Muscle layer of duodenum (tissue), 2 donors: ENCODE results near the gene PCDHGC5.

Experiments
- H3K27ac ChIP-seq: one replicate; pipeline ENCODE4 v1.7.0; 2013; ENCODE audit warnings: mild to moderate bottlenecking, low read length
- H3K27me3 ChIP-seq: one replicate; pipeline ENCODE4 v1.7.0; 2013; ENCODE audit warnings: low read depth, mild to moderate bottlenecking, control low read depth, low read length
- H3K36me3 ChIP-seq, 2 donors: one replicate each; pipeline ENCODE4 v1.7.0; 2013; ENCODE audit warnings: low read length in 2 of 2, control low read depth in 1 of 2, mild to moderate bottlenecking in 1 of 2; ENCODE audit not compliant: insufficient read depth in 2 of 2, control insufficient read depth in 1 of 2
- H3K4me1 ChIP-seq, 2 donors: one replicate each; pipeline ENCODE4 v1.7.0; 2013; ENCODE audit warnings: low read length in 2 of 2, mild to moderate bottlenecking in 2 of 2, control low read depth in 1 of 2, moderate library complexity in 1 of 2; ENCODE audit not compliant: insufficient read depth in 2 of 2, control insufficient read depth in 1 of 2
- H3K4me3 ChIP-seq, 2 donors: one replicate each; pipeline ENCODE4 v1.7.0; 2013; ENCODE audit warnings: low read length in 2 of 2, low read depth in 1 of 2, mild to moderate bottlenecking in 1 of 2
- H3K9me3 ChIP-seq, 2 donors: one replicate each; pipeline ENCODE4 v1.7.0; 2013; ENCODE audit warnings: low read length in 2 of 2, control low read depth in 1 of 2, mild to moderate bottlenecking in 1 of 2; ENCODE audit not compliant: control insufficient read depth in 1 of 2
- donor health status: healthy.

PCDHGC5 gene

DNA sequence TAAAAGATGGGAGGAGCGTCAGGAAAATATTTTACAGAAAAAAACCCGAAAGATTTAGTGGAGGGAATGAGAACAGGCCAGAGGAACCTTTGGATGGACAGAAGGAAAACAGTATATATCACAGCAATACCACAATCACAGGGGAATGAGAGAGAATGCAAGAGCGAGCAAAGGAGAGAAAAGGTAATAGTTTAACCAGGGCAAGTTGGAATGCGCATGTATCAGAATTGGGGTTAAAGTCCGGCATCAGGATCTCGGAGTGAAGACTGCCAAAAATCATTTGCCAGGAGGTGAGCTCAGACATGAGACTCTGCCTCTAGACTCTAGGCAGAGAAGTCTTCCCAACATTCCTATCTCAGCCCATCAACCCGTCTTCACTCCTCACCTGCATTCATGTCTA lies 36.8 kb downstream of the PCDHGC5 start:
- Histone ChIP-seq H3K36me3 (peaks cover 18 to 19% of the 10 kb centered on the region in 2 donors), H3K27ac (peak overlapping the region; percentile 56), H3K4me3 (no peak overlapping the region), H3K4me1 (peaks cover 16 to 21% of the 10 kb centered on the region in 2 donors), H3K9me3 (no peaks in the 10 kb centered on the region), H3K27me3 (no peaks in the 10 kb centered on the region)

DNA sequence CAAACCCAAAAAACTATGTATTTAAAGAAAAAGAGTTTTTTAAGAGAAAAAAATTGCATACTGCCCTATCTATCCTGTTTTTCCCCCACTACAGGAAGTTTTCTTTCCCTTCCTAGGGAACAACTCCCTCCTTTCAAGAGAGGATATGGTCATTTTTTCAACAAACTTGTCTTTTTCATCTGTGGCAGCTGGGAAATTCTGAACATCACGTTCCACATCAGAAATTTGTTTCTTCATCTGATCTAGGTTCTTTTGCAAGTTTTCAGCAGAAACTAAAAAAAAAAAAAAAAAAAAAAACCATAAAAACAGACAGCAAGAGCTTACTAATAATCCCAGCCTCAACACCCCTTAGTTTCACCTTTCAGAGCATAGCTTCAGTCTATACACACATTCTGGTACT lies 38.5 kb downstream of the PCDHGC5 start:
- Histone ChIP-seq H3K36me3 (peaks cover 13 to 19% of the 10 kb centered on the region in 2 donors), H3K4me3 (no peak overlapping the region), H3K27ac (no peak overlapping the region), H3K27me3 (no peaks in the 10 kb centered on the region), H3K4me1 (peaks cover 9% of the 10 kb centered on the region in 2 donors), H3K9me3 (no peaks in the 10 kb centered on the region)

DNA sequence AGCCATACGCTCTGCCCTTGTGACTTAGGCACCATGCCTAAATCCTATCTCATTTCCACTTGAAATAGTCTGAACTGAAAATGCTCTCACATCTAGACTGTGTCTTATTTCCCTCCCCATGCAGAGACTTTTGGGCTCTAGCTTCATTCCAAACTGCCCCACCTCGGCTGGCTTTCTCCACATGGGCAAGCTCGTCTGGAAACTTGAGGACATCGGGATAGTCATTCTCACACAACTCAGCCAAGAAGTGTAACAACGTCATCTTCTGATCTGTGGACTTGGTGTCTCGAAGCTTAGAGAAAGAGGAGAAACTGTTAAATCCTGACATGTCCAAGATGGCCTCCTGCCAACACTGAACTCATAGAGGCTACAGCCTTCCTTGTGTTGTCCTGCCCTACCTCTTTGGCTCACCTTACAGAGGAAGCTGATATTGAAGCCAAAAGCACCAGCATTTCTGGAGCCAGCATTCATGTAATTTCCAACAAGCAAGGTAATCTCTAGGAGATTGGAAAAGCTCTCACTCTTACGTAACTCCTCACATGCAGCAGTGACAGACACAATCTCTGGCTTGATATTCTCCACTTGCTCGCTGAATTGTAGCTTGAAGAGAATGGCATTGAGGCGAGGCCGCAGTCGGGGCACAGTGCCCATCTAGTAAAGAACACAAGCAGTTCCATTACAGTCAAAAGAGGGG lies 39.6 kb downstream of the PCDHGC5 start:
- Histone ChIP-seq H3K4me1 (peaks cover 9% of the 10 kb centered on the region in 2 donors), H3K27ac (peak overlapping the region; percentile 40), H3K4me3 (no peak overlapping the region), H3K27me3 (no peaks in the 10 kb centered on the region), H3K9me3 (no peaks in the 10 kb centered on the region), H3K36me3 (peaks cover 12 to 15% of the 10 kb centered on the region in 2 donors)

DNA sequence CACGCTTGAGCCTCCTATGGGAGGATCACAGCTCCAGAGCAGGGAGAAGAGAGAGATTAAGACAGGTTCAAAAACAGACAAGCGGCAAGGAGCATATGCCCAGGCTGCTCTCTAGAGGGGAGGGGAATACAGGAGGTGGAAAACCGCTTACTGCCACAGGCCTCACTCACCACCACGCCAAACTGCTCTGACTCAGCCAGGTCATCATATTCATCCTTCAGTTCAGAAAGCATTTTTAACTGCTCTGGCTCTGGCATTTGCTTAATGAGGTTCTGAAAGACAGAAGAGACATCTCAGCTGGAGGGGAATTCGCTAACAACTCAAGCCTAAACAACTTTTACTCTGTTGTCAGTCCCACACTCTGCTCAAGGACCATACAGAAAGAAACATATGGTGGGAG lies 40.1 kb downstream of the PCDHGC5 start:
- H3K9me3 ChIP-seq: no peaks in the 10 kb centered on the region
- peak overlapping the region; percentile 40 for H3K27ac ChIP-seq
- peaks cover 14 to 20% of the 10 kb centered on the region in 2 donors for H3K36me3 ChIP-seq
- no peaks in the 10 kb centered on the region for H3K27me3 ChIP-seq
- H3K4me1 ChIP-seq: peaks cover 5 to 9% of the 10 kb centered on the region in 2 donors
- H3K4me3 ChIP-seq: no peak overlapping the region

DNA sequence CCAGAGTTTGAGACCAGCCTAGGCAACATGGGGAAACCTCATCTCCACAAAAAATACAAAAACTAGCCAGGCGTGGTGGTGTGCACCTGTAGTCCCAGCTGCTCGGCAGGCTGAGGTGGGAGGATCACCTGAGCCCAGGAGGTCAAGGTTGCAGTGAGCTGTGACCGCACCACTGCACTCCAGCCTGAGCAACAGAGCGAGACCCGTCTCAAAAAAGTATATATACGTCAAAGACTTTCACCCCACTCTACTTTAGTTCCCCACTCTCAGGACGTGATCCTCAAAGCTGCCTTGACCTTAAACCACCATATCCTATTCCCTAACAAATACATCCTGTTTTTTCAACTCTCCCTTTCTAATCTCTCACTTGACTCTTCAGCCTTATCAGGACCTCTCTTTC lies 41.0 kb downstream of the PCDHGC5 start:
- peaks cover 0 to 8% of the 10 kb centered on the region in 2 donors for H3K4me1 ChIP-seq
- H3K9me3 ChIP-seq: no peaks in the 10 kb centered on the region
- H3K27me3 ChIP-seq: no peaks in the 10 kb centered on the region
- H3K36me3 ChIP-seq: peaks cover 15 to 20% of the 10 kb centered on the region in 2 donors
- no peak overlapping the region for H3K27ac ChIP-seq
- no peak overlapping the region for H3K4me3 ChIP-seq

DNA sequence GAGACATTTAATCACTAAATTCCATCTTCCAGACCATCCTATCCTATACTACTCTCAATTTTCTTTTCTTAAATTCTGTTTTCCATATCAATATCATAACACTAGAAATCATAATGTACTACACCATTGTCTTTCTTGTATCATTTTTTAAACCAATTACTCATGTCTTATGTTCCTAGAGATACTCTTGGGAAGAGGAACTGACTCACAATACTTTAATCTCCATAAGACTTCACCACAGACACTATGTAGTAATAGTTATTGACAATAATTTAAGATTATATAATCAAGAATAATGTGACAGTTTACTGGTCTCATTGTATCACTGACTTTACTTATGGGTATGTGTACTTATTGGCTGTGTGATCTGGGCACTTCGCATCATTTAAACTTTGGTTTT lies 43.8 kb downstream of the PCDHGC5 start:
- H3K4me3 ChIP-seq: no peak overlapping the region
- peaks cover 10 to 20% of the 10 kb centered on the region in 2 donors for H3K36me3 ChIP-seq
- no peaks in the 10 kb centered on the region for H3K27me3 ChIP-seq
- H3K27ac ChIP-seq: no peak overlapping the region
- H3K9me3 ChIP-seq: no peaks in the 10 kb centered on the region
- H3K4me1 ChIP-seq: no peaks in the 10 kb centered on the region

DNA sequence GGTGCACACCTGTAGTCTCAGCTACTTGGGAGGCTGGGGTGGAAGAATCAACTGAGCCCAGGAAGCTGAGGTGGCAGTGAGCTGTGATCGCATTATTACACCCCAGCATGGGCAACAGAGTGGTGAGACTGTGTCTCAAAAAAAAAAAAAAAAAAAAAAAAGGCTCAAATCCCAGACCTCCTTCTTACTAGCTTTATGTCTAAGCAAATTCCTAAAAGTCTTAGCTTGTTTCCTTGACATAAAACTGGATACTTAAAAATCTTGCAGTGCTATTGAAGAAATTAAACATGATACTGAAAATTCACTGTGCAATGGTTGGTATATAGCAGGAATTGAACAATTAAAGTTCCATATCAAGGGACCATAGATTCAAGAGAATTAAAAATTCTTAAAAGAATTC lies 45.0 kb downstream of the PCDHGC5 start:
- Histone ChIP-seq H3K36me3 (peaks cover 4 to 13% of the 10 kb centered on the region in 2 donors), H3K27ac (no peak overlapping the region), H3K9me3 (no peaks in the 10 kb centered on the region), H3K27me3 (no peaks in the 10 kb centered on the region), H3K4me3 (no peak overlapping the region), H3K4me1 (no peaks in the 10 kb centered on the region)

DNA sequence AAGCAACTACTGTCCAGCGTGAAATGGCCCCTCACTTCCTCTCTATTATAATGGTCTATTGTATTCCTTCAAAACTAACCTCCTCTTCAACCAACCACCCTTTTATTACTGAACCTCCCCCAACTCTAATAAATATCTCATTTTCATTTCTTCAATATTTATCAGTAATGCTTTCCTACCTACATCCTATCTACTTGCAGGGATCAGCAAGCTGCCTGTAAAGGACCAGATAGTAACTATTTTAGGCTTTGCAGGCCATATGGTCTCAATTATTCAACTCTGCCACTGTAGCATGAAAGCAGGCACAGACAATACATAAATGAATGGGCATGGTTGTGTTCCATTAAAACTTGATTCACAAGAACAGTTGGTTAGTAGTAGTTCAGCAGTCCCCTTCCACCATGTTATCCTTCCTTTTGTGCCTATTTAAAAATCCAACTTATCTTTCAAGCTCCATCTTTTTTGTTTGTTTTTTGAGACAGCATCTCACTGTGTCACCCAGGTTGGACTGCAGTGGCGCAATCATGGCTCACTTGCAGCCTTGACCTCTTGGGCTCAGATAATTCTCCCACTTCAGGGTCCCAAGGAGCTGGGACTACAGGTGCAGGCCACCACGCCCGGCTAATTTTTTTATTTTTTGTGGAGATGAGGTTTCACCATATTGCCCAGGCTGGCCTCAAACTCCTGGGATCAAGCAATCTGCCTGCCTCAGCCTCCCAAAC lies 45.8 kb downstream of the PCDHGC5 start:
- Histone ChIP-seq H3K4me3 (no peak overlapping the region), H3K27ac (no peak overlapping the region), H3K27me3 (no peaks in the 10 kb centered on the region), H3K4me1 (no peaks in the 10 kb centered on the region), H3K36me3 (peaks cover 4 to 7% of the 10 kb centered on the region in 2 donors), H3K9me3 (no peaks in the 10 kb centered on the region)
